Astrocyte (in vitro differentiated cells and primary cell): Measurements from ENCODE around the gene ORMDL3. TPM values are rescaled to one million over a fixed set of nuclear protein-coding genes. Genes with fewer than 3 reads are reported as not detected.
A peak's percentile ranks its signal among the peaks of the same experiment; 100 is the strongest.

Experiments used
- DNase-seq: peaks from one replicate; pipeline ENCODE4 v3.0.0-alpha.2; 2010; ENCODE audit warnings: low read depth
- FAIRE-seq: peaks from 2 replicates; lab custom pipeline; 2011; peaks lifted over from hg19 to GRCh38; lab: Jason Lieb, UNC
- H2AFZ ChIP-seq: 2 replicates; pipeline ENCODE4 v1.6.0; 2012; ENCODE audit warnings: low read depth, low read length, inconsistent platforms
- H3K27ac ChIP-seq: 2 replicates; pipeline ENCODE4 v1.5.1; 2011; ENCODE audit warnings: low read depth, low read length, inconsistent platforms
- H3K27me3 ChIP-seq: 2 replicates; pipeline ENCODE4 v1.6.0; 2011; ENCODE audit warnings: low read length, inconsistent platforms; ENCODE audit not compliant: insufficient read depth
- H3K36me3 ChIP-seq: 2 replicates; pipeline ENCODE4 v1.5.1; 2011; ENCODE audit warnings: low read length, inconsistent platforms; ENCODE audit not compliant: insufficient read depth
- H3K4me1 ChIP-seq: 2 replicates; pipeline ENCODE4 v1.5.1; 2011; ENCODE audit warnings: low read length, inconsistent platforms; ENCODE audit not compliant: insufficient read depth
- H3K4me2 ChIP-seq: 2 replicates; pipeline ENCODE4 v1.6.0; 2012; ENCODE audit warnings: low read length, inconsistent platforms
- H3K4me3 ChIP-seq: 2 replicates; pipeline ENCODE4 v1.5.1; 2011; ENCODE audit warnings: low read depth, mild to moderate bottlenecking, low read length, inconsistent platforms; ENCODE audit not compliant: insufficient read depth
- H3K79me2 ChIP-seq: 2 replicates; pipeline ENCODE4 v1.6.0; 2012; ENCODE audit warnings: mild to moderate bottlenecking, low read length, inconsistent platforms; ENCODE audit not compliant: insufficient read depth
- H3K9ac ChIP-seq: 2 replicates; pipeline ENCODE4 v1.6.0; 2012; ENCODE audit warnings: mild to moderate bottlenecking, low read length, inconsistent platforms
- H3K9me3 ChIP-seq: 2 replicates; pipeline ENCODE4 v1.5.1; 2012; ENCODE audit warnings: low read depth, mild to moderate bottlenecking, low read length, inconsistent platforms; ENCODE audit not compliant: insufficient read depth
- H4K20me1 ChIP-seq: 2 replicates; pipeline ENCODE4 v1.6.0; 2012; ENCODE audit warnings: low read length, inconsistent platforms; ENCODE audit not compliant: insufficient read depth
- H3K27ac Mint-ChIP-seq: one replicate; pipeline ENCODE4 v1.8.0; 2021; ENCODE audit warnings: mild to moderate bottlenecking, mixed read lengths; ENCODE audit not compliant: unreplicated experiment
- H3K27me3 Mint-ChIP-seq: one replicate; pipeline ENCODE4 v1.8.0; 2021; ENCODE audit warnings: low read depth, mixed read lengths; ENCODE audit not compliant: unreplicated experiment
- H3K36me3 Mint-ChIP-seq: one replicate; pipeline ENCODE4 v1.8.0; 2021; ENCODE audit warnings: low read depth, mixed read lengths; ENCODE audit not compliant: unreplicated experiment
- H3K4me1 Mint-ChIP-seq: one replicate; pipeline ENCODE4 v1.8.0; 2021; ENCODE audit warnings: low read depth, mixed read lengths; ENCODE audit not compliant: unreplicated experiment
- H3K4me3 Mint-ChIP-seq: one replicate; pipeline ENCODE4 v1.8.0; 2021; ENCODE audit warnings: mild to moderate bottlenecking, moderate library complexity, mixed read lengths; ENCODE audit not compliant: unreplicated experiment
- H3K9me3 Mint-ChIP-seq: one replicate; pipeline ENCODE4 v1.8.0; 2021; ENCODE audit warnings: mild to moderate bottlenecking, mixed read lengths; ENCODE audit not compliant: unreplicated experiment
- CTCF ChIP-seq: IDR thresholded peaks from 2 replicates; pipeline ENCODE4 v1.5.1; 2011; ENCODE audit warnings: low read depth, mild to moderate bottlenecking, inconsistent platforms, low read length, moderate library complexity; ENCODE audit not compliant: insufficient read depth
- EZH2 ChIP-seq: IDR thresholded peaks from 2 replicates; pipeline ENCODE4 v1.6.1; 2012; ENCODE audit warnings: mild to moderate bottlenecking, low read length, inconsistent platforms; ENCODE audit not compliant: insufficient read depth
- total RNA-seq: library from RNA; stranded (reverse); gene quantifications from 2 replicates; pipeline ENCODE4 v1.2.1, GENCODE V29; 2021

ORMDL3 gene
- total RNA-seq, 1 donor from 2014 or later = 65.3 TPM

GRCh38 chr17:39934324-39934723 lies 6.9 kb upstream of the ORMDL3 start:
- Mint-ChIP-seq H3K27ac (no peak overlapping the region), H3K27me3 (peaks cover 2% of the 10 kb centered on the region), H3K36me3 (peaks cover 1% of the 10 kb centered on the region), H3K9me3 (no peaks in the 10 kb centered on the region), H3K4me3 (no peak overlapping the region), H3K4me1 (peaks cover 18% of the 10 kb centered on the region)
- no peak overlapping the region for H3K4me2 ChIP-seq
- H3K9ac ChIP-seq = no peak overlapping the region
- H3K27ac ChIP-seq = no peak overlapping the region
- H3K27me3 ChIP-seq = no peaks in the 10 kb centered on the region
- H3K9me3 ChIP-seq = no peaks in the 10 kb centered on the region
- DNase-seq (no peak), FAIRE-seq (no peak)
- no peaks in the 10 kb centered on the region for H3K36me3 ChIP-seq
- H2AFZ ChIP-seq = no peak overlapping the region
- H3K79me2 ChIP-seq = no peaks in the 10 kb centered on the region
- TF ChIP-seq CTCF = no peak
- TF ChIP-seq EZH2 = no peak
- no peaks in the 10 kb centered on the region for H4K20me1 ChIP-seq
- H3K4me1 ChIP-seq = peaks cover 20% of the 10 kb centered on the region
- H3K4me3 ChIP-seq = no peak overlapping the region

GRCh38 chr17:39933912-39934311 lies 6.5 kb upstream of the ORMDL3 start:
- Histone ChIP-seq H3K79me2 (no peaks in the 10 kb centered on the region), H3K36me3 (no peaks in the 10 kb centered on the region), H3K9ac (no peak overlapping the region), H3K27me3 (no peaks in the 10 kb centered on the region), H3K4me3 (no peak overlapping the region), H3K9me3 (no peaks in the 10 kb centered on the region), H4K20me1 (no peaks in the 10 kb centered on the region), H3K4me1 (peaks cover 18% of the 10 kb centered on the region), H2AFZ (no peak overlapping the region), H3K4me2 (no peak overlapping the region), H3K27ac (no peak overlapping the region)
- Mint-ChIP-seq H3K27me3 (peaks cover 2% of the 10 kb centered on the region), H3K36me3 (peaks cover 1% of the 10 kb centered on the region), H3K27ac (no peak overlapping the region), H3K4me3 (no peak overlapping the region), H3K9me3 (no peaks in the 10 kb centered on the region), H3K4me1 (peaks cover 19% of the 10 kb centered on the region)
- FAIRE-seq (no peak), DNase-seq (no peak)
- TF ChIP-seq EZH2 (no peak), CTCF (no peak)

- FAIRE-seq = no peak
These were observed 2.4 kb upstream of the ORMDL3 start for GRCh38 chr17:39929646-39930407.

More at GRCh38 chr17:39929646-39930407, 2.4 kb upstream of the ORMDL3 start:
- H3K4me2 ChIP-seq = peak overlapping the region; percentile 100
- no peak for TF ChIP-seq CTCF
- no peak for TF ChIP-seq EZH2
- Mint-ChIP-seq H3K9me3 (no peaks in the 10 kb centered on the region), H3K4me3 (no peak overlapping the region), H3K27me3 (no peaks in the 10 kb centered on the region), H3K4me1 (peaks cover 28% of the 10 kb centered on the region), H3K27ac (peak overlapping the region; percentile 93), H3K36me3 (peaks cover 2% of the 10 kb centered on the region)
- H3K4me1 ChIP-seq = peaks cover 43% of the 10 kb centered on the region
- peaks cover 20% of the 10 kb centered on the region for H4K20me1 ChIP-seq
- no peaks in the 10 kb centered on the region for H3K27me3 ChIP-seq
- H2AFZ ChIP-seq = no peak overlapping the region
- DNase-seq = peak; percentile 89
- no peaks in the 10 kb centered on the region for H3K9me3 ChIP-seq
- H3K36me3 ChIP-seq = no peaks in the 10 kb centered on the region
- H3K79me2 ChIP-seq = peaks cover 23% of the 10 kb centered on the region
- H3K9ac ChIP-seq = peak overlapping the region; percentile 82
- H3K27ac ChIP-seq = peak overlapping the region; percentile 98
- H3K4me3 ChIP-seq = no peak overlapping the region
